ENCODE results near the gene ARL3. TPM values are rescaled to one million over a fixed set of nuclear protein-coding genes. Genes with fewer than 3 reads are reported as not detected.

ARL3 gene
- total RNA-seq, 1 donor from 2014 or later: 18.2 TPM

DNA sequence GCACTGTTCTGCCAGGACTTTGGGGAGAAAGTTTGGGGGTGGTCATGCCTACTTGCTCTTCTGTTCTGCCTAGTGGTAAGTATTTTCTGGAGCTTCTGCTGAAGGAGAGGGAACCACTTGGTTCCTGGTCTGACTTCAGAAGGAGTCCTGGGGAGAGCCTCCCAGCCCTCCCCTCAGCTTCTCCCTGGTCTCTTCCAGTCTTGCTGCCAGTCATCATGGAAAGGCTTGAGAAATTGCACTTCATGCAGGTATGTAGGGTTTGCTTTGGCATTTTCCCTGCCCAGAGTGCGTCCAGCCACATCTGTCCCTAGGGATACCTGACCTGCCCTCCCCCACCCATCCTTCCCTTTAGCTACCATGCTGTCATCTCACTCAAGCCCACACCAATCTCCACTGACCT, 18.5 kb upstream of the ARL3 start:
- Histone ChIP-seq H3K79me2 (ENCODE audit: insufficient read depth, low read length) (no peaks in the 10 kb centered on the region), H4K20me1 (ENCODE audit: insufficient read depth, low read length) (no peaks in the 10 kb centered on the region), H3K27me3 (ENCODE audit: insufficient read depth, low read length) (no peaks in the 10 kb centered on the region), H3K4me3 (ENCODE audit: insufficient read depth, low read depth, low read length) (no peak overlapping the region), H3K9me3 (ENCODE audit: insufficient read depth, low read depth, low read length) (no peaks in the 10 kb centered on the region), H3K27ac (ENCODE audit: low read depth, low read length) (no peak overlapping the region), H3K4me1 (ENCODE audit: insufficient read depth, low read length) (no peaks in the 10 kb centered on the region), H3K9ac (ENCODE audit: low read length) (no peak overlapping the region), H3K4me2 (ENCODE audit: low read length) (no peak overlapping the region), H3K36me3 (ENCODE audit: insufficient read depth, low read length) (peaks cover 9% of the 10 kb centered on the region), H2AFZ (ENCODE audit: low read depth, low read length) (no peak overlapping the region)
- Mint-ChIP-seq H3K27me3 (ENCODE audit: low read depth, unreplicated experiment) (no peaks in the 10 kb centered on the region), H3K4me1 (ENCODE audit: low read depth, unreplicated experiment) (peaks cover 1% of the 10 kb centered on the region), H3K9me3 (ENCODE audit: unreplicated experiment) (no peaks in the 10 kb centered on the region), H3K36me3 (ENCODE audit: low read depth, unreplicated experiment) (peaks cover 20% of the 10 kb centered on the region), H3K27ac (ENCODE audit: unreplicated experiment) (no peak overlapping the region), H3K4me3 (ENCODE audit: unreplicated experiment) (no peak overlapping the region)
- DNase-seq (ENCODE audit: low read depth) (no peak), FAIRE-seq (no peak)
- no peak for TF ChIP-seq EZH2 (IDR thresholded peaks at IDR 0.05; ENCODE audit: insufficient read depth, low read length)
- TF ChIP-seq, protein P1, sequence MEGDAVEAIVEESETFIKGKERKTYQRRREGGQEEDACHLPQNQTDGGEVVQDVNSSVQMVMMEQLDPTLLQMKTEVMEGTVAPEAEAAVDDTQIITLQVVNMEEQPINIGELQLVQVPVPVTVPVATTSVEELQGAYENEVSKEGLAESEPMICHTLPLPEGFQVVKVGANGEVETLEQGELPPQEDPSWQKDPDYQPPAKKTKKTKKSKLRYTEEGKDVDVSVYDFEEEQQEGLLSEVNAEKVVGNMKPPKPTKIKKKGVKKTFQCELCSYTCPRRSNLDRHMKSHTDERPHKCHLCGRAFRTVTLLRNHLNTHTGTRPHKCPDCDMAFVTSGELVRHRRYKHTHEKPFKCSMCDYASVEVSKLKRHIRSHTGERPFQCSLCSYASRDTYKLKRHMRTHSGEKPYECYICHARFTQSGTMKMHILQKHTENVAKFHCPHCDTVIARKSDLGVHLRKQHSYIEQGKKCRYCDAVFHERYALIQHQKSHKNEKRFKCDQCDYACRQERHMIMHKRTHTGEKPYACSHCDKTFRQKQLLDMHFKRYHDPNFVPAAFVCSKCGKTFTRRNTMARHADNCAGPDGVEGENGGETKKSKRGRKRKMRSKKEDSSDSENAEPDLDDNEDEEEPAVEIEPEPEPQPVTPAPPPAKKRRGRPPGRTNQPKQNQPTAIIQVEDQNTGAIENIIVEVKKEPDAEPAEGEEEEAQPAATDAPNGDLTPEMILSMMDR (IDR thresholded peaks at IDR 0.05; ENCODE audit: insufficient read depth, low read depth, low read length): no peak

DNA sequence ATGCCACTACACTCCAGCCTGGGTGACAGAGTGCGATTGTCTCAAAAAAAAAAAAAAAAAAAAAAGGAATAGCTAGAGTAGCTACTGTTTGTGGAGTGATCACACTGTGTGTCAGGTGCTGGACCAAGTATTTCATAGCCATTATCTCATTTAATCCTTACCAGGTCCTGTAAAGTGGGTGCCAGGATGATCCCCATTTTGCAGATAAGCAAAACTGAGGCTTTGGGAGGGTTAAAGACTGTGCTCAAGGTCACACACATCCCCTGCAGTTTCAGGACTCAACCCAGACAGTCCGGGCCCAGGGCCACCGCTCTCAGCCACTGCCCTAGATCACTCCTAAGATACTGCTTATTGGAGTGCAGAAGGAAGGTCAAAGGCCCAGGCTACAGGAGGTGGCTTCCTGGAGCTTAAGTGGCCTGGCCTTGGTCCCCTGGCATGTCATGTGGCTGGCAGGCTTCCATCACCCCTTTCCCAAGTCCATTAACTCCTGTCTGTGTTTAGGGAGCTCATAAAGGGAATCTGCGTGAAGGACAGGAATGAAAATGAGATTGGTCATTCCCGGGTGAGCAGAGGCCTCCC, 17.1 kb upstream of the ARL3 start:
- no peak overlapping the region for H2AFZ ChIP-seq (ENCODE audit: low read depth, low read length)
- Mint-ChIP-seq H3K9me3 (ENCODE audit: unreplicated experiment) (no peaks in the 10 kb centered on the region), H3K4me1 (ENCODE audit: low read depth, unreplicated experiment) (peaks cover 3% of the 10 kb centered on the region), H3K27me3 (ENCODE audit: low read depth, unreplicated experiment) (no peaks in the 10 kb centered on the region), H3K4me3 (ENCODE audit: unreplicated experiment) (no peak overlapping the region), H3K27ac (ENCODE audit: unreplicated experiment) (no peak overlapping the region), H3K36me3 (ENCODE audit: low read depth, unreplicated experiment) (peaks cover 26% of the 10 kb centered on the region)
- DNase-seq (ENCODE audit: low read depth) (no peak), FAIRE-seq (no peak)
- H3K9ac ChIP-seq (ENCODE audit: low read length): no peak overlapping the region
- H3K79me2 ChIP-seq (ENCODE audit: insufficient read depth, low read length): no peaks in the 10 kb centered on the region
- peaks cover 13% of the 10 kb centered on the region for H3K36me3 ChIP-seq (ENCODE audit: insufficient read depth, low read length)
- no peak overlapping the region for H3K4me2 ChIP-seq (ENCODE audit: low read length)
- H4K20me1 ChIP-seq (ENCODE audit: insufficient read depth, low read length): no peaks in the 10 kb centered on the region
- TF ChIP-seq EZH2 (IDR thresholded peaks at IDR 0.05; ENCODE audit: insufficient read depth, low read length): no peak
- TF ChIP-seq, protein P1 (IDR thresholded peaks at IDR 0.05; ENCODE audit: insufficient read depth, low read depth, low read length): no peak
- no peaks in the 10 kb centered on the region for H3K9me3 ChIP-seq (ENCODE audit: insufficient read depth, low read depth, low read length)
- H3K4me1 ChIP-seq (ENCODE audit: insufficient read depth, low read length): no peaks in the 10 kb centered on the region
- no peak overlapping the region for H3K27ac ChIP-seq (ENCODE audit: low read depth, low read length)
- H3K27me3 ChIP-seq (ENCODE audit: insufficient read depth, low read length): no peaks in the 10 kb centered on the region
- H3K4me3 ChIP-seq (ENCODE audit: insufficient read depth, low read depth, low read length): no peak overlapping the region

All from astrocyte (in vitro differentiated cells and primary cell).